ENCODE results near the gene LRRC3.

GRCh38 chr21:44473915-44474555, 18.7 kb downstream of the LRRC3 start:
- no peak for TF ChIP-seq FOSL2 (IDR thresholded peaks at IDR 0.05; ENCODE audit: borderline replicate concordance, low read depth)
- TF ChIP-seq RFX5 (IDR thresholded peaks at IDR 0.05; ENCODE audit: low read length) = no peak
- TF ChIP-seq, protein P1, sequence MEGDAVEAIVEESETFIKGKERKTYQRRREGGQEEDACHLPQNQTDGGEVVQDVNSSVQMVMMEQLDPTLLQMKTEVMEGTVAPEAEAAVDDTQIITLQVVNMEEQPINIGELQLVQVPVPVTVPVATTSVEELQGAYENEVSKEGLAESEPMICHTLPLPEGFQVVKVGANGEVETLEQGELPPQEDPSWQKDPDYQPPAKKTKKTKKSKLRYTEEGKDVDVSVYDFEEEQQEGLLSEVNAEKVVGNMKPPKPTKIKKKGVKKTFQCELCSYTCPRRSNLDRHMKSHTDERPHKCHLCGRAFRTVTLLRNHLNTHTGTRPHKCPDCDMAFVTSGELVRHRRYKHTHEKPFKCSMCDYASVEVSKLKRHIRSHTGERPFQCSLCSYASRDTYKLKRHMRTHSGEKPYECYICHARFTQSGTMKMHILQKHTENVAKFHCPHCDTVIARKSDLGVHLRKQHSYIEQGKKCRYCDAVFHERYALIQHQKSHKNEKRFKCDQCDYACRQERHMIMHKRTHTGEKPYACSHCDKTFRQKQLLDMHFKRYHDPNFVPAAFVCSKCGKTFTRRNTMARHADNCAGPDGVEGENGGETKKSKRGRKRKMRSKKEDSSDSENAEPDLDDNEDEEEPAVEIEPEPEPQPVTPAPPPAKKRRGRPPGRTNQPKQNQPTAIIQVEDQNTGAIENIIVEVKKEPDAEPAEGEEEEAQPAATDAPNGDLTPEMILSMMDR (IDR thresholded peaks at IDR 0.05) = no peak
- no peak for TF ChIP-seq JUND (IDR thresholded peaks at IDR 0.05)
- TF ChIP-seq GATA2 (CRISPR knock-in tag; IDR thresholded peaks at IDR 0.05) = no peak
- TF ChIP-seq, protein P2, sequence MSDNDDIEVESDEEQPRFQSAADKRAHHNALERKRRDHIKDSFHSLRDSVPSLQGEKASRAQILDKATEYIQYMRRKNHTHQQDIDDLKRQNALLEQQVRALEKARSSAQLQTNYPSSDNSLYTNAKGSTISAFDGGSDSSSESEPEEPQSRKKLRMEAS (IDR thresholded peaks at IDR 0.05; ENCODE audit: low read depth) = no peak

All from SK-N-SH (cell line).